ENCODE measurements around the gene WDCP.
"Not testable (repeated sequence)": the region's sequence is repeated elsewhere in the genome, so short reads cannot be mapped to it uniquely, and the experiment has no call there.

GRCh38 chr2:24043133-24043532 is 4.1 kb downstream of the WDCP start:
- TF ChIP-seq, protein P1, sequence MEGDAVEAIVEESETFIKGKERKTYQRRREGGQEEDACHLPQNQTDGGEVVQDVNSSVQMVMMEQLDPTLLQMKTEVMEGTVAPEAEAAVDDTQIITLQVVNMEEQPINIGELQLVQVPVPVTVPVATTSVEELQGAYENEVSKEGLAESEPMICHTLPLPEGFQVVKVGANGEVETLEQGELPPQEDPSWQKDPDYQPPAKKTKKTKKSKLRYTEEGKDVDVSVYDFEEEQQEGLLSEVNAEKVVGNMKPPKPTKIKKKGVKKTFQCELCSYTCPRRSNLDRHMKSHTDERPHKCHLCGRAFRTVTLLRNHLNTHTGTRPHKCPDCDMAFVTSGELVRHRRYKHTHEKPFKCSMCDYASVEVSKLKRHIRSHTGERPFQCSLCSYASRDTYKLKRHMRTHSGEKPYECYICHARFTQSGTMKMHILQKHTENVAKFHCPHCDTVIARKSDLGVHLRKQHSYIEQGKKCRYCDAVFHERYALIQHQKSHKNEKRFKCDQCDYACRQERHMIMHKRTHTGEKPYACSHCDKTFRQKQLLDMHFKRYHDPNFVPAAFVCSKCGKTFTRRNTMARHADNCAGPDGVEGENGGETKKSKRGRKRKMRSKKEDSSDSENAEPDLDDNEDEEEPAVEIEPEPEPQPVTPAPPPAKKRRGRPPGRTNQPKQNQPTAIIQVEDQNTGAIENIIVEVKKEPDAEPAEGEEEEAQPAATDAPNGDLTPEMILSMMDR (IDR thresholded peaks at IDR 0.05): not testable (repeated sequence)
- TF ChIP-seq EZH2 (IDR thresholded peaks at IDR 0.05; ENCODE audit: borderline replicate concordance, insufficient read depth, low read depth, low read length, poor library complexity, severe bottlenecking): not testable (repeated sequence)
